Measurements from ENCODE around the gene PAIP2.

DNA sequence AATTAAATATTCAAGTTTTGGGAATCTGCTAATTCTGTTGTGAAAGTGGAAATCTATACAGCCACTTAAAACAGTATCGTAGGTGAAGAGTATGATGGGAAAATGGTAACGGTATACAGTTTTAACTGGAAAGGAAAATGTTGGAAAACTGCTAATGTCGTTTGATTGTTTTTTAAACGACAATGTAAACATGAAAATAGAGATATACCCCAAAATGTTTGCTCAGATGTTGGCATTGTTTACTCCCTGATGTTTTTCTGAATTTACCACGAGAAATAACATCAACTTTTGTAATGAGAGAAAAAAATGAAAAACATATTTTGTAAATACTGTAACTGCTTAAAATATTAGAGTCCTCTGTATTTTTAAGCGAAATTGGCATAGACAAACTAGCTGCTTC lies 45.5 kb upstream of the PAIP2 start:
- TF ChIP-seq POLR2AphosphoS5 (IDR thresholded peaks at IDR 0.05; ENCODE audit: low read depth, low read length) = no peak
- no peak for TF ChIP-seq TAF1 (IDR thresholded peaks at IDR 0.05; ENCODE audit: borderline replicate concordance, insufficient read depth, low read length)
- TF ChIP-seq SIN3A (IDR thresholded peaks at IDR 0.05; ENCODE audit: borderline replicate concordance, insufficient read depth, low read length) = no peak
- TF ChIP-seq, protein P1, sequence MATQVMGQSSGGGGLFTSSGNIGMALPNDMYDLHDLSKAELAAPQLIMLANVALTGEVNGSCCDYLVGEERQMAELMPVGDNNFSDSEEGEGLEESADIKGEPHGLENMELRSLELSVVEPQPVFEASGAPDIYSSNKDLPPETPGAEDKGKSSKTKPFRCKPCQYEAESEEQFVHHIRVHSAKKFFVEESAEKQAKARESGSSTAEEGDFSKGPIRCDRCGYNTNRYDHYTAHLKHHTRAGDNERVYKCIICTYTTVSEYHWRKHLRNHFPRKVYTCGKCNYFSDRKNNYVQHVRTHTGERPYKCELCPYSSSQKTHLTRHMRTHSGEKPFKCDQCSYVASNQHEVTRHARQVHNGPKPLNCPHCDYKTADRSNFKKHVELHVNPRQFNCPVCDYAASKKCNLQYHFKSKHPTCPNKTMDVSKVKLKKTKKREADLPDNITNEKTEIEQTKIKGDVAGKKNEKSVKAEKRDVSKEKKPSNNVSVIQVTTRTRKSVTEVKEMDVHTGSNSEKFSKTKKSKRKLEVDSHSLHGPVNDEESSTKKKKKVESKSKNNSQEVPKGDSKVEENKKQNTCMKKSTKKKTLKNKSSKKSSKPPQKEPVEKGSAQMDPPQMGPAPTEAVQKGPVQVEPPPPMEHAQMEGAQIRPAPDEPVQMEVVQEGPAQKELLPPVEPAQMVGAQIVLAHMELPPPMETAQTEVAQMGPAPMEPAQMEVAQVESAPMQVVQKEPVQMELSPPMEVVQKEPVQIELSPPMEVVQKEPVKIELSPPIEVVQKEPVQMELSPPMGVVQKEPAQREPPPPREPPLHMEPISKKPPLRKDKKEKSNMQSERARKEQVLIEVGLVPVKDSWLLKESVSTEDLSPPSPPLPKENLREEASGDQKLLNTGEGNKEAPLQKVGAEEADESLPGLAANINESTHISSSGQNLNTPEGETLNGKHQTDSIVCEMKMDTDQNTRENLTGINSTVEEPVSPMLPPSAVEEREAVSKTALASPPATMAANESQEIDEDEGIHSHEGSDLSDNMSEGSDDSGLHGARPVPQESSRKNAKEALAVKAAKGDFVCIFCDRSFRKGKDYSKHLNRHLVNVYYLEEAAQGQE (IDR thresholded peaks at IDR 0.05; ENCODE audit: insufficient read depth in 1 of 2, low read depth in 2 of 2, low read length in 2 of 2) = no peak
- TF ChIP-seq FOXP2 (optimal IDR thresholded peaks at IDR 0.05; ENCODE audit: borderline replicate concordance, extremely low read depth, extremely low read length, insufficient read depth) = no peak
